ENCODE data around the gene ISOC2.

The ISOC2 gene

DNA sequence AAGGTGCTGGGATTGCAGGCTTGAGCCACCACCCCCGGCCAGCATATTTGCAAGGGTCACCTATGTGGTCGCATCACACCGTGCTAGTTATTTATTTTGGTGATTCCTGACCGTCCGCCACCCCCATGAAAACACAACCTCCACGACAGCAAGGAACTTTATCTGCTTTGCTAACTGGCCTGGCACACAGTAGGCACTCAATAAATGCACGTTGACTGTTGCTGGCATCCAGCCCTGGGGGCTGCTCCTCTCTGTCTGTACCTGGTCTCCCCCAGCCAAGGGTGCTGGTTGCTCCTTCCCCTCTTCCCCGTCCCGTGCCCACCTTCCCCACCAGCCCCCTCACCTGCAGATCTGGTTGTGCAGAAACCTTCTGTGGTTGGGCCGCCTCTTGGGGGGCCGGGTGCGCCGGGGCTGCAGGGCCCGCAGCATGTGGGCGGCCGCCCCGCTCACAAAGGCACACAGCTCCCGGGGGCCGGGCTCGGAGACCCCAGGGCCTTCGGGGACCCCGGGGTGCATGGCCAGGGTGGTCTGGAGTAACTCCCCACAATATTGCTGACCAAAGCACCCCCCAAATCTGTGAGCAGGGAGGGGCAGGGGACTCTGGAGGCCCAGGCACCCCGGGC lies 2.7 kb upstream of the ISOC2 start:
- no peak overlapping the region for H3K27ac Mint-ChIP-seq
- no peak for DNase-seq
- H3K27me3 Mint-ChIP-seq = no peaks in the 10 kb centered on the region
- H3K4me3 Mint-ChIP-seq = no peak overlapping the region
- peaks cover 12% of the 10 kb centered on the region for H3K36me3 Mint-ChIP-seq (ENCODE audit: insufficient read depth)
- no peak for ATAC-seq (replicated peaks)
- peaks cover 15 to 16% of the 10 kb centered on the region in 2 donors for H3K4me1 Mint-ChIP-seq (ENCODE audit: low read depth in 2 of 2)
- H3K9me3 Mint-ChIP-seq = no peaks in the 10 kb centered on the region

DNA sequence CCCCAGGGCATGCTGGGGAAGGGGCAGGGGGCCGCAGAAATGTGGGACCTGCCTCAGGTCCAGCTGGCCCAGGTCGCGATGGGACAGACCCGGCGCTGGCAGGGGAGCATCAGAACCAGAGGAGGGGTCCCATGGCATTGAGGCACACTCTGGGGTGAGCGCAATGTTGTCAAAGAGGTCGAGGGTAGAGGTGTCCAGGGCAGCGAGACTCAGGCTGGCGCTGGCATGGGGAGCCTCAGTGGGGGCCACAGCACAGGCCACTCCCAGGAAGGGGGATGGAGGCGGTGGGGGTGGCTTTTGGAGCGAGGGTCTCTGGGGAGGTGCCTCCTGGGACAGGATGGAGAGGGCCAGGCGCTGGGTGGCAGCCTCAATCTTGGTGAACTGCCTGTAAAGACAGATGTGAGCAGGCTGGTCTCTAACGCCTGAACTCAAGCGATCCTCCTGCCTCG lies 2.2 kb upstream of the ISOC2 start:
- no peaks in the 10 kb centered on the region for H3K27me3 Mint-ChIP-seq
- peaks cover 12% of the 10 kb centered on the region for H3K36me3 Mint-ChIP-seq (ENCODE audit: insufficient read depth)
- no peaks in the 10 kb centered on the region for H3K9me3 Mint-ChIP-seq
- H3K4me1 Mint-ChIP-seq (ENCODE audit: low read depth in 2 of 2) = peaks cover 15 to 16% of the 10 kb centered on the region in 2 donors
- H3K4me3 Mint-ChIP-seq = no peak overlapping the region
- no peak for ATAC-seq (replicated peaks)
- H3K27ac Mint-ChIP-seq = no peak overlapping the region
- no peak for DNase-seq

DNA sequence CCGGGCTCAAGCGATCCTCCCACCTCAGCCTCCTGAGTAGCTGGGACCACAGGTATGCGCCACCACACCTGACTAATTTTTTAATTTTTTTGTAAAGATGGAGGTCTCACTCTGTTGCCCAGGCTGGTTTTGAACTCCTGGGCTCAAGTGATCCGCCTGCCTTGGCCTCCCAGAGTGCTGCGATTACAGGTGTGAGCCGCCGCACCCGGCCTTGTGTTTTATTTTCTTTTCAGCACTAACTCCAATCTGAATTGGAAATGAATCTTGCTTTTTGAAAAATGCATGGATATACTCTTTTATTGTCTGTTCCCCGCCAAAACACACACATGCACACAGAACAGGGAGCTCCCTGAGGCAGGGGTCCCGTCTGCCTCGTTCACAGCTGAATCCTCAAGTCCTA lies 1.3 kb upstream of the ISOC2 start:
- ATAC-seq (replicated peaks) = no peak
- Mint-ChIP-seq H3K36me3 (ENCODE audit: insufficient read depth) (peaks cover 12% of the 10 kb centered on the region), H3K27me3 (no peaks in the 10 kb centered on the region), H3K4me3 (peak overlapping the region; percentile 90 to 91), H3K4me1 (ENCODE audit: low read depth in 2 of 2) (peaks cover 14 to 15% of the 10 kb centered on the region in 2 donors), H3K9me3 (no peaks in the 10 kb centered on the region), H3K27ac (peak overlapping the region in 1 of 2 donors; percentile 89)
- no peak for DNase-seq

DNA sequence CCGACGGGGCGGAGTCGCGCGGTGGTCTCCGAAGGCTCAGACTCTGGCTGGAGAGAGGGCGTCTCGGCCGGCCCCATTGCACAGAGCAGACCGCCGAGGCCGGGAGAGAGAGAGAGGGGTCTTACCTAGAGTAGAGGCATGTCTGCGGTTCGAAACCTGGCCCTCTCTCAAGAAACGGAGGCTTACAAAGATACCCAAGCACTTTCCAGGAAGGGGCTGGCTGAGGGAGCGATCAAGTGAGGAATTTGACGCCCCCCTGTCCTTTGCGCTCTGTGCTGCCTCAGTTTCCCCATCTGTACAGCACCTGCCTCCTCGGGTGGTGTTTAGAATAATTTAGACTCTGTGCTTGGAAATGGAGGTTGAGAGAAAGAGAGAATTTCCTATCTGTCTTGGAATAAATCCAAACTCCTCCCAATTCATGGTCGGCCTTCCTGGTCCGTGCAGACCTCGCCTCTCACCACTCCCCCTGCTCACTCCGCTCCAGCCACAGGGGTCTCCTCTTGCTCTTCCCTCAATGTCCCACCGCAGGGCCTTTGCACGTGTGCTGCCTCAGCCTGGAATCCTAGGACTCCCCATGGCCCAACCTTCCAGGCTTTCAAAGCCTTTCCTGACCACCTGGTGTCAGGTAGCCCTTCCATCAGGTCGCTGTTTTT lies 658 bp upstream of the ISOC2 start:
- Mint-ChIP-seq H3K36me3 (ENCODE audit: insufficient read depth) (peaks cover 12% of the 10 kb centered on the region), H3K4me3 (peak overlapping the region; percentile 90 to 91), H3K27me3 (no peaks in the 10 kb centered on the region), H3K4me1 (ENCODE audit: low read depth in 2 of 2) (peaks cover 14 to 15% of the 10 kb centered on the region in 2 donors), H3K9me3 (no peaks in the 10 kb centered on the region), H3K27ac (peak overlapping the region; percentile 77 to 89)
- no peak for DNase-seq
- no peak for ATAC-seq (replicated peaks)

DNA sequence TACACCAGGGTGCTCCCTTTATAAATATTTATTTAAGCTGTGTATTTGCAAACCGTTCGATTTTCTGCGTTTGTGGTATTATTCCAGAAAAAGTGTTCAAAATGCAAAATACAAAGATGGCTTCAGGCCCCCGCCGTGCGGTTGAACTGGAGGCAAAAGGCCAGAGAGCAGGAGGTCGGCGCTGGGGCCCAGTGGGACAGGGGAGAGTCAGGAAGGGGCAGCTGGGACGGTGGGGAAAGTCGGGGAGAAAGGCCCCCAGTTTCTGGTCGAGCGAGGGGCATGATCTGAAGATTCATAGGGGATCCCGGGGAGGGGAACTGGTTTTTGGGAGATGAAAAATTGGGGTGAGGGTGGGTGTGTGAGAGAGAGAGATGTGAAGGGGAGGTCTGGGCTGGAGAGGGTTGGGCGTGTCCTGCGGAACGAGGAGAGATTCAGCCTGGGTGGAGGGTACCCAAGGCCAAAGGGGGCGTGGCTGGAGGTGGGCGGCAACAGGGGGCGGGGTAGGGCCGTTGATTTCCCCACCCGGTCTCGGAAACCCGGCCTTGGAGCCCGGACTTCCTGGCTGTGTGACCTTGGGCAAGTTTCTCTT lies 678 bp downstream of the ISOC2 start:
- Mint-ChIP-seq H3K9me3 (no peaks in the 10 kb centered on the region), H3K36me3 (ENCODE audit: insufficient read depth) (peaks cover 12% of the 10 kb centered on the region), H3K27me3 (no peaks in the 10 kb centered on the region), H3K4me3 (peak overlapping the region; percentile 90 to 91), H3K27ac (peak overlapping the region; percentile 77 to 89), H3K4me1 (ENCODE audit: low read depth in 2 of 2) (peaks cover 14 to 15% of the 10 kb centered on the region in 2 donors)
- DNase-seq (no peak), ATAC-seq (replicated peaks) (no peak)

DNA sequence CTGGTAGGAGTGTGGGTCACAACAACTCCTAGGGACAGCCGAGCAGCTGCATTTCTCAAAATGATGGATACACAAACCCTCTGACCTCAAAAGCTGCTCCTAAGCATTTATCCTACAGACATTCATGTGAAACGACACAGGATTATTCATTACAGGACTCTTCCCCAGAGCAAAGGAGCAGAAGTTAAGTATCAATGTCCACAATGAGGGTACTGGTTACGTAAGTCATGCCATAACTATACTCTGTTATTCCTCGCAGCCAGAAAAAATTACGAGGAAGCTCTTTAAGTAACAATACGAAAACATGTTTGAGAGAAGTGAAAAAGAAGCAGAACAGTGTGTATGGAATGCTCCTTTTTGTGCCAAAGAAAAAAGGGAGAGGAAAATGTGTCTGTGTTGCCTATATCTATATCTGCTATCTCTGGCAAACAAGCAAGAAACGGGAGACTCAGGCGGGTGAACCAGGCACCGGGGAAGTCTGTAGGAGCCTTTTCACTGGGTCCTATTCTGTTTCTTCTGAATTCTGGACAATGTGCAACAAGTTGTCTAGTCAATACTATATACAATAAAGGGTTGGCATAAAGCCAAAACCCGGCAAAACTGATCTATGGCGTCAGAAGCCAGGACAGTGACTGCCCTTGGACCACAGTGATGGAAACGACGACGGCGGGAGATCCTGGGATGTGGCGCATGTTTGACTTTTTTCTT lies 1.3 kb downstream of the ISOC2 start:
- no peak for DNase-seq
- peaks cover 12% of the 10 kb centered on the region for H3K36me3 Mint-ChIP-seq (ENCODE audit: insufficient read depth)

DNA sequence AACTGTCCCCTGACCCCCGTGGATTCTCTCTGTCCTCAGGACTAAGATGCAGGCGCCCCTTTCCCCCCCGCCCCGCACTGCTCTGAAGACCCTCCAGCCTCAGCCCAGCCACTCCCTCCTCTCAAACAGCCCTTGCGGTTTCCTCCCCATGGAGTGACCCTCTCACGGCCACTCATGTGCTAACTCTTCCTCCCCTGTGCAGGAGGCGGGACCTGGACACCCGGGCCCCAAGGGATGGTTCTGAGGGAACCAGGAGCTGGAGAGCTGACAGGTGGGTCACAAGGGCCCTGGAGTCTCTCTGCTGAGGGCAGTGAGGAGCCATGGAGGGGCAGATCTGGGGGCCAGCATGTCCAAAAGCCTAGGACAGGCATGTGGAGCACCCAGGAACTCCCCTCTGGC lies 1.9 kb downstream of the ISOC2 start:
- H3K4me1 Mint-ChIP-seq (ENCODE audit: low read depth in 2 of 2) = peaks cover 14 to 15% of the 10 kb centered on the region in 2 donors
- no peak for DNase-seq
- H3K27ac Mint-ChIP-seq = no peak overlapping the region
- no peaks in the 10 kb centered on the region for H3K9me3 Mint-ChIP-seq
- ATAC-seq (replicated peaks) = no peak
- H3K27me3 Mint-ChIP-seq = peaks cover 0 to 10% of the 10 kb centered on the region in 2 donors
- peak overlapping the region in 1 of 2 donors; percentile 91 for H3K4me3 Mint-ChIP-seq
- peaks cover 12% of the 10 kb centered on the region for H3K36me3 Mint-ChIP-seq (ENCODE audit: insufficient read depth)

More for the DNA sequence above, 1.3 kb downstream of the ISOC2 start:
- Mint-ChIP-seq H3K27ac (peak overlapping the region; percentile 77 to 89), H3K4me3 (peak overlapping the region; percentile 90 to 91), H3K4me1 (ENCODE audit: low read depth in 2 of 2) (peaks cover 14 to 15% of the 10 kb centered on the region in 2 donors), H3K27me3 (peaks cover 0 to 5% of the 10 kb centered on the region in 2 donors), H3K9me3 (no peaks in the 10 kb centered on the region)
- no peak for ATAC-seq (replicated peaks)

DNA sequence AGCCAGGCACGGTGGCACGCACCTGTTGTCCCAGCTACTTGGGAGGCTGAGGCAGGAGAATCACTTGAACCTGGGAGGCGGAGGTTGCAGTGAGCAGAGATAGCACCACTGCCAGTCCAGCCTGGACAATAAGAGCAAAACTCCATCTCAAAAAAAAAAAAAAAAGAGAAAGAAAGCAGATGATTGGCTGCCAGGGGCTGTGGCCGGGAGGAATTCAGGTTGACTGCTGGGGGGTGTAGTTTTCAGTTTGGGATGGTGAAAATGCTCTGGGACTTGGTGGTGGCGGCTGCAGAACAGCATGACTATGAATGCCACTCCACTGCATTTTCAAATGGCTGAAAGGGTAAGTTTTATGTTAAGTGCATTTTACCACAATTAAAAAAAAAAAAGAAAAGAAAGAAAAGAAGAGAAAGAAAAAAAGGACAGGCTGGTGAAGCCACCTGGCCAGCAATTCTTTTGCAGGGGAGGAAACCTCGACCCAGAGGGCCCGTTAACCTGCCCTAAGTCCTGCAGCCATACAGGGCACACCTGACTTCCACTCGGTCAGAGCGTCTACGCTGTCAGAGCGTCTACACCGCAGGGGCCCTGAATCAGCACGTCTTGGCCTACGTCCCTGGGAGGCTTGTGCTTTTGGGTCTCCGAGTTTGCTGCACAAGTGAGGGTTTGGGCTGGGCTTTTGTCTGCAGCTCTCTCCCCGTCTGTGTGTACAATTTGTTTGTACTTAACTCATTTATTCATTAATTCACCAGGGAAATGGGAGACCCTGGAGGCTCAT lies 3.6 kb downstream of the ISOC2 start:
- H3K36me3 Mint-ChIP-seq (ENCODE audit: insufficient read depth) = peaks cover 12% of the 10 kb centered on the region
- H3K27ac Mint-ChIP-seq = no peak overlapping the region
- no peak for ATAC-seq (replicated peaks)
- peaks cover 12 to 27% of the 10 kb centered on the region in 2 donors for H3K27me3 Mint-ChIP-seq
- no peak for DNase-seq
- H3K9me3 Mint-ChIP-seq = no peaks in the 10 kb centered on the region
- no peak overlapping the region for H3K4me3 Mint-ChIP-seq
- peaks cover 17 to 22% of the 10 kb centered on the region in 2 donors for H3K4me1 Mint-ChIP-seq (ENCODE audit: low read depth in 2 of 2)

DNA sequence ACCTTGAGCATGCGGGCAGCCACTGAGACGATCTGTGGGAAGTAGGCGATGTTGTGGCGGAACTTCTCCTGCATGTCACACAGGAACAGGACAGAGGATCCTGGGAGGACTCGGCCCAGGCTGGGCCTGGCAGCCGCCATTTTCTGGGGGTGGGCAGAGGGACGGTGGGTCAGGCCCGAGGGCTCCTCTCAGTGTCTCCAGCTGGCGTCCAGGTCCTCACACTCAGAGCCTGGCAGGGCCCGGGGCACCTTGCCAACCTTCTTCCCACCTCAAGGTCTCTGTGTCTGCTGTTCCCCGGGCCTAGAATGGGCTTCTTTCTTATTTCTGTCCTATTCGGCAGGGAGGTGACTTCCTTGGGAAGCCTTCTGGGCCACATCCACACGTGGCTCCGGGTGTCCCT lies 5.1 kb downstream of the ISOC2 start:
- no peak overlapping the region for H3K27ac Mint-ChIP-seq
- DNase-seq (no peak), ATAC-seq (replicated peaks) (no peak)
- H3K36me3 Mint-ChIP-seq (ENCODE audit: insufficient read depth) = peaks cover 11% of the 10 kb centered on the region
- peaks cover 12 to 20% of the 10 kb centered on the region in 2 donors for H3K4me1 Mint-ChIP-seq (ENCODE audit: low read depth in 2 of 2)
- no peaks in the 10 kb centered on the region for H3K9me3 Mint-ChIP-seq
- H3K27me3 Mint-ChIP-seq = peaks cover 18 to 27% of the 10 kb centered on the region in 2 donors
- H3K4me3 Mint-ChIP-seq = no peak overlapping the region

DNA sequence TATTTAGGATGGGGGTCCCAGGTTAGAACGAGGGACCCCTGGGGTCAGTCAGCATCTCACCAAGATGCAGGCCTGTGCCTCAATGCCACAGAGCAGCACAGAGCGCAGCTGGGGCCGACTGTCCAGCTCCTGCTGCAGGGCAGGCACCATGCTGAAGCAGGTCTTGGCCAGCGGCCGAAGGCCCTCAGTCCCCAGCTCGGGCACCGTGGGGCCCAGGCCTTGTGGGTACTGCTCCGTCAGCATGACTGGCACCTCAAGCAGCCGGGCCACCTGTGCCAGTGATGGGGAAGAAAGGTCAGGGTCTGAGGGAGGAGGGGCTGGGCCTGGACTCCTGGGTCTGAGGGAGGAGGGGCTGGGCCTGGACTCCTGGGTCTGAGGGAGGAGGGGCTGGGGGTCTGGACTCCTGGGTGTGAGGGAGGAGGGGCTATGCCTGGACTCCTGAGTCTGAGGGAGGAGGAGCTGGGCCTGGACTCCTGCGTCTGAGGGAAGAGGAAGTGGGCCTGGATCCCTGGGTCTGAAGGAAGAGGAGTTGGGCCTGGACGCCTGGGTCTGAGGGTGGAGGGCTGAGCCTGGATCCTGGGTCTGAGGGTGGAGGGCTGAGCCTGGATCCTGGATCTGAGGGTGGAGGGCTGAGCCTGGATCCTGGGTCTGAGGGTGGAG lies 5.7 kb downstream of the ISOC2 start:
- ATAC-seq (replicated peaks) (no peak), DNase-seq (no peak)
- Mint-ChIP-seq H3K27ac (no peak overlapping the region), H3K36me3 (ENCODE audit: insufficient read depth) (peaks cover 8% of the 10 kb centered on the region), H3K27me3 (peaks cover 21 to 27% of the 10 kb centered on the region in 2 donors), H3K4me1 (ENCODE audit: low read depth in 2 of 2) (peaks cover 9 to 16% of the 10 kb centered on the region in 2 donors), H3K4me3 (no peak overlapping the region), H3K9me3 (no peaks in the 10 kb centered on the region)

DNA sequence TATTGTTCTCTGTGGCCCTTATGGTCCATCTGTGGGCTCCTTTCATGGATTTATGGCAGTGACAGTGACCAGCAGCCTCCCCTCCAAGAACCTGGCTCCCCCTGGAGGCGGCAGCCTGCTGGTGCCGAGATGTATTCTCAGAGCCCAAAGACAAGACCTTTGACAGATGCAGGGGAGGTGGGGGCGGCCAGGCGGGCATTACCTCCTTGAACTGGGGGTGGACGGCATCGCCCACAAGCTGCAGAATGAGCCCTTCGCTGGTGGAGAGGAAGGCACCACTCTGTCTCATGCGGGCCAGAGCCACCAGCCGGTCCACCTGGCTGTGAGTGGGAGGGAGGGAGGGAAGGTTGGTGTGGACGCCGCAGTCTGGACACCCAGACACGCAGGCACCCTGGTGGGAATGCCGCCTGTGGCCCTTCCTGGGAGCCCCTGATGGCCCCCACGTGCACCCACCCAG lies 6.6 kb downstream of the ISOC2 start:
- Mint-ChIP-seq H3K4me1 (ENCODE audit: low read depth in 2 of 2) (peaks cover 5 to 17% of the 10 kb centered on the region in 2 donors), H3K9me3 (no peaks in the 10 kb centered on the region), H3K4me3 (no peak overlapping the region), H3K27ac (no peak overlapping the region), H3K27me3 (peaks cover 26 to 27% of the 10 kb centered on the region in 2 donors), H3K36me3 (ENCODE audit: insufficient read depth) (peaks cover 4% of the 10 kb centered on the region)
- ATAC-seq (replicated peaks) = no peak
- DNase-seq = peak in 2 of 3 experiments; percentile 36 to 47

DNA sequence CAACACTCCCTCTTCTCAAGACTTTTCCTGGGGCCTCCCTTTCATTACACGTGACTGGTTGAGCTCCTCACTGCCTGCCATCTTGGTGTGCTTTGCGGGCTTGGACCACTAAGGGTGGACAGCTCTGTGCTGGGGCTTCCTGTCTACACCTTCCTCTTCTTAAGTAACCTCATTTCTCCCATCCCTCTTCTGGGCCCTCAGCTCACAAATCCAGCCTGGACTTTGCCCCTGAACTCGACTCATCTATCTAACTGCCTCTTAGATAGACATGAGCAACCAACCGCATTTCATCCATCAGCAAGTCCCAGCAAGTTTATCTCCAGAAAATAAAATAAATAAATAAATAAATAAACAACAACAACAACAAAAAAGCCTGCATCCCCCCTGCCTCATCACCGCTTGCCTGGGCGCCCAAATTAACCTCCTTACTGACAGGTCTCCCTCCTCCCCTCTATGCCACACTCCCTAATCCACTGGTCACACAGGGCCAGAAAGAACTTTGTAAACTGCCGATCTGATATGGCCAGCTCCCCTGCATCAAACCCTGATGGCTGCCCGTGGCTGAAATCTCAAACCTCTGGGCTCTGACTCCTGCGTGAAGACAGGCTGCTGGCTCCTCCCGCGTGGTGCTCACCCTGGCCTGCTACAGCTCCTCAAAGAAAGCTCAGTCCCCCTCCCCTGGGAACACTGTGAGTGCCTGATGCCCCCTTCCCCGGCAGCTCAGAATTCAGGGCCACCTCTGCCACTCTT lies 7.8 kb downstream of the ISOC2 start:
- no peaks in the 10 kb centered on the region for H3K9me3 Mint-ChIP-seq
- peaks cover 5 to 17% of the 10 kb centered on the region in 2 donors for H3K4me1 Mint-ChIP-seq (ENCODE audit: low read depth in 2 of 2)
- H3K27me3 Mint-ChIP-seq = peaks cover 26 to 27% of the 10 kb centered on the region in 2 donors
- DNase-seq = no peak
- peaks cover 4% of the 10 kb centered on the region for H3K36me3 Mint-ChIP-seq (ENCODE audit: insufficient read depth)
- H3K27ac Mint-ChIP-seq = peak overlapping the region in 1 of 2 donors; percentile 70
- peak overlapping the region; percentile 31 to 53 for H3K4me3 Mint-ChIP-seq
- no peak for ATAC-seq (replicated peaks)
